ENCODE results near the gene RBM22.

Gene RBM22

DNA sequence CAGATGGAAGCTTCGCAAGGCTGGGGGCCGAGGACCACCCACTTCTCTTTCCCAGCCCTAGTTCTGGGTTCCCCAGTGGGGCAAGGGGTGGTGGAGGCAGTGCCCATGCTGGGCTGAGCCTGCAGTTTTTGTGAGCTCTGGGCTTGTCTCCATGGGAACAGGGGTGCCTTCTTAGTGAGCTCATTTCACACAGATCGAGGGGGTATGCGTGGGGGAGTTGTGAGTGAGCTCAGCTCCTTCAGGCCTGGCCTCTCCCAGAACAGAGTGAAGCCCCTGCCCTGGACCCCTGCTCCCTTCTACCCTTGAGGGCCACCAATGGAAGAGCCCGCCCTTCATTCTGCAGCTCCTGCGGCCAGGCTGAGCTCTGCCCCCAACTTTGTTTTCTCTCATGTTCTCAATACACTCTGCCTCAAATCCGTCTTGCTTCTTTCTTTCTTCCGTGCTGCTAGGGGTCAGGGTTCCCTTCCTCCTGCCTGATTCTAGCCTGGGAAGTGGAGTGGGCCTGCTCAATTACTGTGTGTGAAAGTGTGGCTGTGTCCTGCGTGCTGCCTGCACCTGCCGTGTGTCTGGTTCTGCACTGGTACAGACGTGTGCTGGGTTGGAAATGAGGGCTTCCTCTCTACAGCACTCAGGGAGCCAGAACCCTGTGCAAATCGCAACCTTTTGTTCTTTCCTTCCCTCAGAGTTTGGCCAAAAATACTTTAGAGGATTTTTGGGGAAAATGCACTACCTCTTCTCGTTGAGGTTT lies 48.8 kb downstream of the RBM22 start:
- no peak for DNase-seq (ENCODE audit: low read depth)

DNA sequence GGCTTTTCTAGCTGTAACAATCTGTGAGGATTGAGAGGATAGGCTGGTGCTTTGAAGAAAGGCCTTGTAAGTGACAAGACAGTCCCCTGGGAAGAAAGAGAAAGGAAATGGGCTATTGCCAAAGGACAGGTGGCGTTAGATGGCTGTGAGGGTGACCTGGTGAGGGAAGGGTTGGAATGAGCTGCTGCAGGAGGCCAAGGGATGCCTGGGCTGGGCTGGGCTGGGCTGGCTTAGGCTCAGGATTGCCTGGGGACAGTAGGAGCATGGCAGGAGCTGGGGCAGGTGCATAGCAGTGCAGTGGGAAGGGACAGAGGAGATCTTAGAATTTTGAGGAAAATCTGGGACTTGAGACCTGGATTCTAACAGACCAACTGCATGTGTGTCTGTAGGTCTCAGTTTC lies 49.5 kb downstream of the RBM22 start:
- no peak for DNase-seq (ENCODE audit: low read depth)

DNA sequence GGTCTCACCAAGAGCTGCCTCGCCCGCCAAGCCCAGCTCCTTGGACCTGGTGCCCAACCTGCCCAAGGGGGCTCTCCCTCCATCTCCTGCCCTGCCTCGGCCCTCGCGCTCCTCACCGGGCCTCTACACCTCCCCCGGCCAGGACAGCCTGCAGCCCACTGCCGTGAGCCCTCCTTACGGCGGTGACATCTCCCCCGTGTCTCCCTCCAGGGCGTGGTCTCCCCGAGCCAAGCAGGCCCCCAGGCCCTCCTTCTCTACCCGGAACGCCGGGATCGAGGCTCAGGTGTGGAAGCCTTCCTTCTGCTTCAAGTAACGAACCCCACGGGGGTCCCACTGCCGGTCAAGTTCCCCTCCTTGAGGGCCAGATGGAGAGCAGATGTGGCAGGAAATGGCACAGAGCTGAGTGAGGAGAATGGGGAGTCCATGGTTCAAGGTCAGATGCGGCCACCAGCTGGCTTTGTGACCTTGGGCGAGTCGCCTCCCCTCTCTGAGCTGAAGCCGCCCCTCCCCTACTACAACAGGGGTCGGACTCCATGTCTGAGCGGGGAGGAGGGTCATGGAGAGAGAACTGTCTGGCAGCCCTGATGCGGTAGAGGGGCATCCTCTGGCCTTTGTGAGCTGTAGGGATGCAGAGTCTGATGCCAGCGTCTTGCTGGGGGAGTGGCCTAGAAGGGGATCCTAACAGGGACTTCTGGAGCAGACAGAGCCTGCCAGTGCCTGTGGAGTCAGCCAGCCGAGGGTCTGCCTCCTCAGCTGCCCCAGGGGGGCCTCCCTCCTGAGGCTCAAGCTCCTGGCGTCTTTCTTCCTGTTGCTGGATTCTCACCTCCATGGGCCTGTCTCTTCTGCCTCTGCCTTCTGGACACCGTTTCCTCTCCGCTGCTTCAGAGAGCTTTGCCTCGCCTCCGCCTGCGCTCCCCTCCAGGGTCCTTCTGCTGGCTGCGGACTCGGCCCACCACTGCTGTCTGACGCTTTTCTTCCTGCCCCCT lies 50.5 kb downstream of the RBM22 start:
- no peak for DNase-seq (ENCODE audit: low read depth)

DNA sequence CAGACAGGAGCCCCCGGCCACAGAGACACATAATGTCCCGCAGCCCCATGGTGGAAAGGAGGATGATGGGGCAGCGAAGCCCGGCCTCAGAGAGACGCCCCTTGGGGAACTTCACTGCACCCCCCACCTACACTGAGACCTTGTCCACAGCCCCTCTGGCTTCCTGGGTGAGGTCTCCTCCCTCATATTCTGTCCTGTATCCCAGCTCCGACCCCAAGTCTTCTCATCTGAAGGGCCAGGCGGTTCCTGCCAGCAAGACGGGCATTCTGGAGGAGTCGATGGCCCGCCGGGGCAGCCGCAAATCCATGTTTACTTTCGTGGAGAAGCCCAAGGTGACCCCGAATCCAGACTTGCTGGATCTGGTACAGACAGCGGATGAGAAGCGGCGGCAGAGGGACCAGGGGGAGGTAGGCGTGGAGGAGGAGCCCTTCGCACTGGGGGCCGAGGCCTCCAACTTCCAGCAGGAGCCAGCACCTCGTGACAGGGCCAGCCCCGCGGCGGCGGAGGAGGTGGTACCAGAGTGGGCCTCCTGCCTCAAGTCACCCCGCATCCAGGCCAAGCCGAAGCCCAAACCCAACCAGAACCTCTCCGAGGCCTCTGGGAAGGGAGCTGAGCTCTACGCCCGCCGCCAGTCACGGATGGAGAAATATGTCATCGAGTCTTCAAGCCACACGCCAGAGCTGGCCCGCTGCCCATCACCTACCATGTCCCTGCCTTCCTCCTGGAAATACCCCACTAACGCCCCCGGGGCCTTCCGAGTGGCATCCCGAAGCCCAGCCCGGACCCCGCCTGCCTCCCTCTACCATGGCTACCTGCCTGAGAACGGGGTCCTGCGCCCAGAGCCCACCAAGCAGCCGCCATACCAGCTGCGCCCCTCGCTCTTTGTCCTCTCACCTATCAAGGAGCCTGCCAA lies 51.5 kb downstream of the RBM22 start:
- DNase-seq (ENCODE audit: low read depth) = no peak

DNA sequence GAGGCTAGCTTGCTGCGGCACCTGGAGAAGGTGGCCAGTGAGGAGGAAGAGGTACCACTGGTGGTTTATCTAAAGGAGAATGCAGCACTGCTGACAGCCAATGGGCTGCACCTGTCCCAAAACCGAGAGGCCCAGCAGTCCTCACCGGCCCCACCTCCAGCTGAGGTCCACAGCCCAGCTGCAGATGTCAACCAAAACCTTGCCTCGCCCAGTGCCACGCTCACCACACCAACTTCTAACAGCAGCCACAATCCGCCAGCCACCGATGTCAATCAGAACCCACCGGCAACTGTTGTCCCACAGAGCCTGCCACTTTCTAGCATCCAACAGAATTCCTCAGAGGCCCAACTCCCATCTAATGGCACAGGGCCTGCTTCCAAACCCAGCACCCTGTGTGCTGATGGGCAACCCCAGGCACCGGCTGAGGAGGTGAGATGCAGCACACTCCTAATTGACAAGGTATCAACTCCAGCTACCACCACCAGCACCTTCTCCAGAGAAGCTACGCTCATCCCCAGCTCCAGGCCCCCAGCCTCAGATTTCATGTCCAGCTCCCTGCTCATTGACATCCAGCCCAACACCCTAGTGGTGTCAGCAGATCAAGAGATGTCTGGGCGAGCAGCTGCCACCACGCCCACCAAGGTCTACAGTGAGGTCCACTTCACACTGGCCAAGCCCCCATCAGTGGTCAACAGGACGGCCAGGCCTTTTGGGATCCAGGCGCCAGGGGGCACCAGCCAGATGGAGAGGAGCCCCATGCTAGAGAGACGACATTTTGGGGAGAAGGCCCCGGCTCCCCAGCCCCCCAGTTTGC lies 52.4 kb downstream of the RBM22 start:
- no peak for DNase-seq (ENCODE audit: low read depth)

DNA sequence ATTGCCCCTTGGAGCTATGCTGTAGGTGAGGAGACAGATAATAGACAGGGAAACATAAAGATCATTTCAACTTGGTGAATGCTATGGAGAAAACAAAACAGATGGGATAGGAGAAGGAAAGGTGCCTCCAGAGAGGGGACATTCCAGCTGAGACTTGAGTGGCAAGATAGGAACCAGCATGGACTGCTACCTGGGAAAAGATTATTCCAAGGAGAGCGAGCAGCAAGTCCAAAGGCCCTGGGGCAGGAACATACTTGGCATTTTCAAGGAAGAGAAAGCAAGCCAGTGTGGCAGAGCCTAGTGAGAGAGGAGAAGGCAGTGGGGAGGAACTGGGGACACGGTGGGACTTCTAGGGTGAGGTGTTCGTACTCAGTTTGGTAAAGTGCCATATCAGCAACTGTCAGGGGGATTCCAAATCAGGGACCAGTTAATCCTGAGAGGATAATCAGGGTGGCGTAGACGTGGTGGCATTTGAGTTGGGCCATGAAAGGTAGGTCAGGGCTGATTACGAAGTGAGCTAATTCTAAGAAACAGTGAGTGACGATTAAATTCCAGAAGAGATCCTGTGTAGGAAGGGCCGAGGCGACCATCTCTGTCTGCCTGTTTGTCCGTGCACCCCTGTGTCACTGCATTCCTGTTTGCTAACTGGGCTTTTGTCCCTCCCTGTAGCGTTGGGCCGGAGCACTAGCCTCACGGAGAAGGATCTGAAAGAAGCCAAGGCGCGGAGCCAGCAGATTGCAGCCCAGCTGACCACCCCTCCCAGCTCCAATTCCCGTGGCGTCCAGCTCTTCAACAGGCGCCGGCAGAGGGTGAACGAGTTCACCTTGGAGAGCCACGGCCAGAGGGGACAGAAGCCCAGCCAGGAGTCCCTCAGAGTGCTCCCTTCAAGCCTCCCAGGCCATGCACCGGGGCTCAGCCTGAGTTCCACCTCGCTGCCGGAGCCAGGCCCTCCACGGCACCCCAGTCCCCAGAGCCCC lies 53.3 kb downstream of the RBM22 start:
- DNase-seq (ENCODE audit: low read depth) = no peak

DNA sequence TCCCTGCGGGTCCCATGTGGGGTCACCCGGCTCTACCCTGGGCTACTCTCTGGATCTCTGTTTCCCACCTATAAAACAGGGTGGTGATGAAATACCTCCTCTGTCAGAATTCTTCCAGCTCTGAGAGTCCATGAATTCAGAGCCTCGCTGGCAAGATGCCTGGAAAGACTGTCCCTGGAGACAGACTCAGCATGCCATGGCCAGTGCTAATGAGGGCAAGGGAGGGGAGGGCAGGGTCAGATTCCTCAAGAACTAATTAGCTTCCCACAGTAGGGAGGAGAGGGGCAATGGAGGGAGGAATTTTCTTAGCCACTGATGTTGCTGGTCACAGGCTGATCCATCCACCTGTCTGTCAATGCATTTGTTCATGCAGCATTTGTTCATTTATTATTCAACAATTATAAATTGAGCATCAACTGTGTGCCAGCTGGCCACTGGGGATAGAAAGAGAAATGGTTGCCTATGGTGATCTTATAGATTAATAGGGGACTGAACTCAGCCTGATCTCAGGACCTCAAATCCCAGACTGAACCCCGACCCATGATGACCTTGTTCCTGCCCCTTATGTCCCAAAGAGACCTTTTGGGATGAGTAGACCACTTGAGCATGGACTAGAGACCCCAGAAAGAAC lies 55.7 kb downstream of the RBM22 start:
- DNase-seq (ENCODE audit: low read depth) = no peak

DNA sequence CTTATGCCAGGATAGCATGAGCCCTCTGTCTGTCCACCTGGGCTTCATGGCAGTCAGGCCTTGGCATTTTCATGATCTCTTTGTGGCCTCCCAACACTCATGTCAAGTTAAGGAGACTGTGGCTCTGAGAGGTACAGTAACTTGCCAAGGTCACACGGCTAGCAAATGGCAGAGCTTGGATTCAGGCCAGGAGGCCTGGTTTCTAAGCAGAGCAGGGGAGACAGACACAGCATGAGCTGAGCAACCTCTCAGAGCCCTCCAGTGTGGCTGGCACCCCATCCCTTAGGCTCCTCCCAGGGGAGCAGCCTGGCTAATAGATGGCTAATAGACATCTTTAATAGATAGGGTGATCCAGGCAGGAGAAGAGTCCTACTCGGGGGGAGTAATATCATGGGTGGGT lies 56.3 kb downstream of the RBM22 start:
- no peak for DNase-seq (ENCODE audit: low read depth)

DNA sequence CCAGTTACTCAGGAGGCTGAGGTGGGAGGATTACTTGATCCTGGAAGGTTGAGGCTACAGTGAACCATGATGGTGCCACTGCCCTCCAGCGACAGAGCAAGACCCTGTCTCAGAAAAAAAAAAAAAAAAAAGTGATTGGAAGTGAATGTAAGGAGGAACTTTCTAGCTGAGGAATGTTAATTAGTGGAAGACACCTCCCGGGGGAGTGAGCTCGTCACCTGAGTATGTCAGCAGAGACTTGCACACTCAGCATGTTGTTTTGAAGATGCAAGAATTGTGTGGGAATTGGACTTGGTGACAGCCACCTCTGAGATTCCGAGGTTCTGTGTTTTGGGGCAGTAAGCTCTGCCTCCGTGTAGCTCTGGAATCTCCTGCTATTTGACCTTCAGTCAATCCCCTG lies 56.8 kb downstream of the RBM22 start:
- DNase-seq (ENCODE audit: low read depth) = no peak

DNA sequence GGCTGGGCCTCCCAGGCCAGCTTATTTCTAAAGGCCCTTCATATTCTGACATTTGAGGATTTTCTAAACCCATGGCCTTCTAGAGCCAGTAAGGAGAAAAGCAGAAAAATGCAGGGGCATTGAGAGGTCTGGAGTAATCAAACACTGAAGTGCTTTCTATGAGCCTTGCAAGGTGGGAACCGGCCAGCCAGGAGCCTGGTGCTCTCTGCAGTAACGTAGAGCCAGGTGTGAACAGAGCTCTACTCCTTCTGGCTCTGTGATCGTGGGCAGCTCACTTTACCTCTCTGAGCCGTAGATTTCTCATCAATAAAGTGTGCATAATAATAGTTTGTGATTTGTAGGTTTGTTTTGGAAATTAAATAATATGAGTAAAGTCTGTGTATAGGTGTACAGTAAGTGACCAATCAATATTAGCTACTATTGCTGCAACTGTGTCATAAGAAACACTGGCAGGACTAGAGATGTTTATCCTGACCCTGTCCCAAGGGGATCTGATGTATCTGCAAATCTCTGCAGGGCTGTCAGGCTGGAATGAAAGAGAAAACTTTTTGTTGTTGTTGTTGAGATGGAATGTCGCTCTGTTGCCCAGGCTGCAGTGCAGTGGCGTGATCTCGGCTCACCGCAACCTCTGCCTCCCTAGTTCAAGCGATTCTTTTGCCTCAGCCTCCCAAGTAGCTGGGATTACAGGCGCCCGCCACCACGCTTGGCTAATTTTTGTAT lies 57.7 kb downstream of the RBM22 start:
- no peak for DNase-seq (ENCODE audit: low read depth)

DNA sequence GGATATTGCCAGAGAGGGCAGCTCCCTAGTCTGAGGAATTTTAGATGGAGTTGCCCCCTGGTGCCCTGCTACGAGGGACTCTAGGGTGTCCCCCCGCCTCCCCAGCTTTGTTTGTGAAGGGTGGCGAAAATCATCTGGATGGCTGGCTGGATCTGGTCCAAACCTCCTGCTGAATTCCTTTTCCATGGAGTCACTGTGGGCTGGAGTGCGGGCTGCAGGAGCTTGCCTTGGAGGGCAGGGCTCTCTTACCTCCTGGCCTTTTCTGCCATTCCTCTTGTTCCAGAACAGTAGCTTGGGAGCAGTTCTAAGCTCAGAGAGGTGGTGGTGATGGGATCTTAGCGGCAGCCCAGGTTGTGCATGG lies 58.3 kb downstream of the RBM22 start:
- no peak for DNase-seq (ENCODE audit: low read depth)

DNA sequence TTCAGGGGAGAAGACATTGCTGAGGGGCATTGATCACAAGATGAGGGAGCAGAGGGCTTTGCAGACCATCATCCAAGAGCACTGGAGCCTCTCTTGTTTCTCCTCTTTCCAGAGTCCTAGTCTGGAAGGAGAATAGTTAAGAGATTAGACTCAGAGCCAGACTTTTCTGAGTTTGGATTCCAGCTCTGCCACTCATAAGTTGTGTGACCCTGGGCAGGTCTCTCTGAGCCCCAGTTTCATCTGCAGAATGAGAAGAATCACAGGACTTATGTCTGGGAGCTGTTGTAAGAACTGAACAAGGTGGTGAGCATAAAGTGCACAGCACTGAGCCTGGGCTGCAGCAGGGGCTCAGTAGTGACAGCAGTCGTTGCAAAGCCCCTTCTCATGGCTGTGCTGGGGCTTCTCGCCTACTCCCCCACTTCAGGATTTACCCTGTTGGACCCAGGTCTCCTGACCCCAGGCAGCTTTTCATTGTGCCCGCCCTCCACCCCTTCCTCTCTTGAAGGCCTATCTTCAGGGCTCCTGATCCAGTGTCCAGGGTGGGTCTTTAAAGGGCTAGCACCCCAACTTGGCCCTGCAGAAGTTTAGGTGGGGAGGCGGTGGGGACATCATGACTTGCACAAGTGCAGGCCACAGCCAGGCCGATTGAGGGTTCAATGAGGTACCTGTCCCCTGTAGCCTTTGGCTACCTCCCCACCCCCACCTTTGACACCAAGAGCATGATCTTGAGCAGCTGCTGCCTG lies 58.9 kb downstream of the RBM22 start:
- DNase-seq (ENCODE audit: low read depth) = no peak

DNA sequence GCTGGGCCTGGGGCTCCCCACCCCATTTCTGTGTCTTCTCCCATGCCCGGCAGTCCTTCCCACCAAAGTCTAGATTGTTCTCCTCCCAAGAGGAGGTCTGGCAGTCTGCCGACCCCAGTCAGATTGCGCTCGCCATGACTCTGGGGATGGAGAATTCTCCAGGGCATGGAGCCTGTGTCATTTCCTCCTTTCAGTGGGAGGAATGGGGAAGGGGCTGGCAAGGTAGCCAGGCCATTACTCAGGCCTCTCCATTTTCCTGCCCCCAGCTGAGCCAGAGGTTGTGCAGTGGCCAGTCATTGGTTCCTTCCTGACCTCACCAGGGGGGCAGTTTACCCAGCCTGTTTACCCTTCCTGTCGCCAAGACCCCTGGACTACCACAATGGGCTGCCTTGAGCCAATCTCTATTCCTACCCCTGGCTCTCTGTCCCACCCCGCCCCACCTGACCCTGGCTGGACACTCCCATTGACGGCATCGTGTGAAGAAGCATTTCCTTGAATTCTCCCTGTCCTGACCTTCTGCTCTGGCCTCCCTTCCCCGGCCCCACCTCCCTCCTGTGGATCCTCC lies 59.8 kb downstream of the RBM22 start:
- no peak for DNase-seq (ENCODE audit: low read depth)

Data from T-helper 22 cell (primary cell).